8988T (cell line): ENCODE data around the gene REG4.
"Not testable (repeated sequence)": the region's sequence is repeated elsewhere in the genome, so short reads cannot be mapped to it uniquely, and the experiment has no call there.

Experiments used
- DNase-seq: peaks from one replicate; pipeline ENCODE4 v3.0.0; 2011

REG4 gene

DNA sequence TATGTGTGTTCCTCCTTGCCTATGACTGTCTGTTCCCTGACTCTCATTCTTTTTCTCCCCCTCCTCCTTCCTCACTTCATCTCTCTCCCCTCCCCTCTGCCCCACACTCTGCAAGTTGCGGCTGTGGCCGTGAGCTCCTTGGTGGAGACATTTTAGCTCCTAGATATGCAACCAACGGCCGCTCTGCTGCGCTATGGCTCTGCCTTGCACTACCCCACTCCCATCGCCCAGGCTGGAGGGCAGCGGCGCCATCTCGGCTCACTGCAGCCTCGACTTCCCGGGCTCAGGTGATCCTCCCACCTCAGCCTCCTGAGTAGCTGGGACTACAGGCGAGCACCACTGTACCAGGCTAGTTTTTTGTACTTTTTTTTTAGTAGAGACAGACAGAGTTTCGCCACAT is 5.5 kb downstream of the REG4 start:
- no peak for DNase-seq

DNA sequence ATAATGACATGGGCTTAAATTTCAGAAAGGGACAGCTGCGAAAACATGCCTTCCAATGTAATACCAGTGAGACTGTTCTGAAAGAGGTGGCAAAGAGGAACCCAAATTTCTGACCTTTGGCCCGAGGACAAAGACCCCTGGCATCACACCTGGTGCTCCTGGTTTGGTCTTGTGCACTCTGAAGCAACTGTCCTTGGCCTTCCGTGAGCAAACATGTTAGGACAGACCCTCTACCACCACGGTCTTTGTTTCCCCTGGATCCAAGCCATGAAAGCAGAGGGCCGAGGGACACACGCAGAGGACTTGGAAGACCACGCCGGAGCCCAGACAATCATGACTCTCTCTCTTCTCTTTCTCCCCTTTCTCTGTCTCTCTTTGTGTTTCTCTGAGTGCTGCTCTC is 6.0 kb downstream of the REG4 start:
- no peak for DNase-seq

DNA sequence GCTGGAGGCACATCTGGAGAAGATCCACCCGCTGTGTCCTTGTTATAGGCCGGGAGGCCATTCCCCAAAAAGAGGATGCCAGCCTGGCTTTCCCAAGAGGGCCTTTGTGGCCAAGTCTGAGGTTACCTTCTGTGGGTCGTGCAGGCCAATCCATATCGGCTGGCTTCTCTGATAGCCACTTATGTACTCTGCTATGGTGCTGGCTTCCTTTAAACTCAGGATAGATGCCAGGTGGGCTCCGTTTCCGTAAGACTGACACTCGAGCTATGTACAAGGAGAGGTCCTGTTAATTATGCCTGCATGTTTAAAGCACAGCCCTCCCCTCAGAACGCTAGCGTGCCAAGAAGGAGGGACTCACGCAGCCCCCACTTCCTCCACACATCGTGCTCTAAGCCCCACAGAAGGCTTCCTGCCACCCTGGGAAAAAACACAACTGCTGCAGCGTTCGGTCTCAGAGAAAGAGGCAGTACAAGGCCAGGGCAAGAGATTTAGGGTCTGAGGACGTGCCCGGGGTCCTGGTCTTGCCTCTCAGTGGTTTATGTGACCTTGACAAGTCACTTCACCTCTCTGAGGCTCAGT is 11.6 kb downstream of the REG4 start:
- DNase-seq = no peak

DNA sequence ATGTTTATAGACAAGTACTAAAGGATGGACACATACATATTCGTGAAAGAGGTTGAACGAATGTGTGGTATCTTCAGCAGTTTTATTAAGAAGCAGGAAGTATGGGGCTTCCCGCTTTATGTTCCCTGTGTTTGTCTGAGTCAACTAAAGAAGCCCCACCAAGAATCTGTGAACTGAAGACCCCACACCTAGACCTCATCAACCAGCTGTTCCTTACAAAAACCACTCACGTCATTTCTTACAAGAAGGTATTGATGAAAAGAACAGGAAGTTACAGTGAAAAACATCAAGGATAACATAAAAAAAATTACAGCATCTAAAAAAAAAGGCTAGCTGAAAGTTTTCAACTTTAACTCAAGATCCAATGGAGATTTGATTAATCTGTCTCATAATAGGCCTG is 12.3 kb downstream of the REG4 start:
- no peak for DNase-seq

DNA sequence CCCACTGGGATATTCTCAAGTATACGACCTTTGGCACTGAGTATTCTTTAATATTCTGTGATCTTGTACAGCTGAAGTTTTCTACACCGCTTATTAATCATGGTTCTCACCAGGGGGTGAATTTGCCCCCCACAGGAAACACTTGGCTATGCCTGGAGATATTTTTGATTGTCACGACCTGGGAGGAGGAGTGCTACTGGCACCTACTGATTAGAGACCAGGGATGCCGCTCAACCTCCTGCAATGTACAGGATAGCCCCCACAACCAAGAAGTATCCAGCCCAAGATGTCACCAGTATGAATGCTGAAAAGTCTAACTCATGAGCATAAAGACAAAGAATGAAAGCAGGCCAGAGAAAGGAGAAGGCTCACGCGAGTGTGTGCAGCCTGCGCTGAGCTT is 13.7 kb downstream of the REG4 start:
- no peak for DNase-seq

DNA sequence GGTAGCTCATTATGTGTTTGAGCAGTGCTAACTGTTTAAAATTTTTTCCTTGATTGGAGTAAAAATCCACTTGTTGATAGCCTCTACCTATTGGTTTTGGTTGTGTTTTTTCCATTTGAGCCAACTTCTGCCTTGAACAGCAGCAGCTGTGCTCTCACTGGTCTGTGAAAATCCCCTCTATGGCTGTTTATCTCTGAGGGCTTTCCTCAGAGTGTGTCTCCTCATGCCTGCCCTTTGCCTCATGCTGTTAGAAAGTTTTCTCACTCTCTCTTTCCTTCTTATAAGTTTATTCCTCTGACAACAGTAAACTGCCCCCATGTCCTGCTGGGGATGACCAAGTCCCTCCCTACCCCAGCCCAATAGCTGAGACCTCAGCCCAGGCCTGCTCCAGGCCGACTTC is 14.1 kb downstream of the REG4 start:
- no peak for DNase-seq

DNA sequence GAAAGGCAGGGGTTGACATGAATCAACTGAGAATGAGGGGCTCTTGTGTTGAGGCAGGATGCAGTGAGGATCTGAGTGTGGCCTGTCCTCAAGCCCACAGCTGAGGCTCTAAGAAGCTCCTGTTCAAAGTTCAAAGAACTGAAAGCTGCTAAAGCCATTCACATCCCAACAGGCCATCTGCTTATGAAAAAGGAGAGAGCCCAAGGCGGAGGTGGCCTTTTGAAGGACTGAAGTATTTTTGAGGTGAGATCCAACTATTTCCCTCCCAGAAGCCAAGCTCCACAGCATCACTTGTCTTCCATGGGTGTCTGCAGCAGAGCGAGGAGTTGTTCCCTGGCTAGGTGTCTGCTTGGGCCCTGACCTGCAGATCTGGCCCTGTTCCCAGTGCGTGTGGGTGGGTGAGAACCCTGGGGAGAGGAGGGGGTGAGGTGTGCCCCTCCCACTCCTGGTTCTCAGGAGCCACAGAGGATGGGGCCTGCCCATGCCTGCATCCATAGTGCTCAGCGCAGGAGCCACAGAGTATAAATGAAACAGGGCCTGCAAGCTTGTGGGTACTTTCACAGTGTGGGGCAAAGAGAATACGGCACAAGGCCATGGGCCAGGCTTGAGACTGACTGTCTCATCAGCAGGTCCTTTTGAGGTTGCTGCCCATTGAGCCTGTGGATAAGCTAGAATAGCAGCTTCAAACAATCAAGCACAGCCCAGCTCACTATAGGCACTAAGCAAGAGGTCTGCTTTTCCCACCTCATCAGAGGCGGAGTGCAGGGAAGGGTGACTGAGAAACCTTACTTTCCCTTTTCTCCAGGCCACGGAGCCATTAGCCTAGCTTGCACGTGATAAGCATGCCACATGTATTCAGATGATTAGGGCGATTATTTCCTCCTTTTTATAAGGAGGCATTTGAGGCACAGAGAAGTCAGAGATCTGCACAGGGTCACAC is 15.7 kb downstream of the REG4 start:
- DNase-seq = no peak

DNA sequence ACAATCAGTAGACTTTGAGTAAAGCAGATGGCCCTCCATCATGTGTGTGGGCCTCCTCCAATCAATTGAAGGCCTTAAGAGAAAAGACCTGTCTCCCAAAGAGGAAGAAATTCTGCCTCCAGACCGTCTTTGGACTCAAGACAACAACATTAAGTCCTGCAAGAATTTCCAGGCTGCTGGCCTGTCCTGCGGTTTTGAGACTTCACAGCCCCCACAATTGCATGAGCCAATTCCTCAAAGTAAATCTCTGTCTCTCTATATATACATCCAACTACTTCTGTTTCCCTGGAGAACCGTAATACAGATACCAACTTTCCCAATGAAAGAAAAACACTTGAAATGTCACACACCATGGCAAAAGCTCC is 16.4 kb downstream of the REG4 start:
- DNase-seq = no peak

DNA sequence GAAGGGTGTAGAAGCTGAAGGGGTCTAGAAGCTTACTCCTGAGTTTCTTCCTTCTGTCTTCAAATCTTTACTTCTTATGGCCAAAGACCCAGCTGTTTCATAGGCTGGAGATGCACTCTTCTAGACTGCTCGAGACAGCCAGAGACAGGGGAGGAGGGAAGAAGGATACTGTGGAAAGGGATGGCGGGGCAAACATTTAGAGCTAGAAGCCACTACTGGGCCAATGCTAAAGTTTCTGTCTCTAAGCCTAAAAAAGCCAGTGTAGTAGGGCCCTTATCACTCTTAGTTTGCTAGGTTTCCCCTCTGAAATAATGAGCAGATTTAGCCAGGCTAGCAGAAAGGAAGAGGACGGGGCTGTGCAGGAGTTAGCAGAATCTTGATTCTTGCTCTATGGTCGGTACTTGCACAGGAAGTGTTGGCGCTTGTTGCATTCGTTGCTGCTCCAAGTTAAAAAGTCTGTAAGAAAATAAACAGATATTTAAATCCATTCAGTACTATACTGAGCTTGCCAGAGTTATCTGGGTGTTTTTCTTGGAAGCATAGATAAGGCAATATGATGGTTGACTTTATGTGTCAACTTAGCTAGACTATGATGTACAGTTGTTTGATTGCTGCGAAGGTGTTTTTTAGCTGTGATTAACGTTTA is 16.9 kb downstream of the REG4 start:
- no peak for DNase-seq

DNA sequence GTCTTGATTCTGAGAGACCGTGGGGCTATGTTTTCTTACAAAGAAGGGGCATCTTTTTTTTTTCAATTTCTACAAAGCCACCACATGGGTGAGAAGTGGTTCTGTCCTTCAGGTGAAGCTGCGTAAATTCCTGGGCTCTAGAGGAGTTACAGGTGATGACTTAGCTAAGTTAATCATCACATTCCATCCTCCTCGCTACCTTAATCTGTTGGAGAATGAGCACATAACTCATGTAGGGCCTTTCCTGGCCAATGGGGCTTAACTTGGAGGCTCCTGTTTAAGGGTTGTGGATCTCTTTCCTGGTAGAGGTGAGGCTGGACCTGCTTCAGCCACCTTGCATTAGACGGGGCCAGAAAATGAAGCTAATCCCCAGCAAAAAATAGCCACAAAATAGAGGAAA is 19.9 kb downstream of the REG4 start:
- no peak for DNase-seq

DNA sequence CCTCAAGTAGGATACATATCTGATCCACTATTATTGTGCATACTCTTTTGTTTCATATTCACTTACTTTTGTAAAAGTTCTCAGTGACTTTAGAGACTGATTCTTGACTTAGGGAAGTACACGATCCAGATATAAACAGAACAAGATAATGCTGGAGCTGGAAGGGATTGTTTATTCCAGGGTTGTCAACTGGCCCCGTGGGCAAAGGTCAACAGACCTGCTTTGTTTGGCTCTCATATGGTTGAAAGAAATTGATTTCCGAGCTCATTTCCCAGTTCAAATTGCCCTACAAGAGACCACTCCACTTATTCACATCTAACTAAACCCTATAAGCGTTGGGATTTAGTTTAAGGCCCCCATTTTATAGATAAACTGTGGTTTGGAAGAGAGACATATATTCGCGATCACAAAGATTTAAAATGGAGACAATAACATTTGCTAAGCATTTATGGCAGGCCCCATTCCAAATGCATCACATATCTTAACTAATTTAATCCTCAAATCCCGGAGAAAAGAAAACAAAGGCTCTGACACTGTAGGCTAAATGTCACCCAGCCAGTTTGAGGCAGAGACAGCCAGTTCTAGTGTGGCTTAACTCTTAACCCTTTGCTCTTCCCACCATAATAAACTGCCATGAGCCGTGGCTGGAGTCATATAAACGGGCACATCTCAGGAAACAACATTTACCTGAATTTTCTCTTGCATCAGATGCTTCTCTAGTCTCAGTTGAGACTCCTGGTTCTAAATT is 20.6 kb downstream of the REG4 start:
- no peak for DNase-seq

DNA sequence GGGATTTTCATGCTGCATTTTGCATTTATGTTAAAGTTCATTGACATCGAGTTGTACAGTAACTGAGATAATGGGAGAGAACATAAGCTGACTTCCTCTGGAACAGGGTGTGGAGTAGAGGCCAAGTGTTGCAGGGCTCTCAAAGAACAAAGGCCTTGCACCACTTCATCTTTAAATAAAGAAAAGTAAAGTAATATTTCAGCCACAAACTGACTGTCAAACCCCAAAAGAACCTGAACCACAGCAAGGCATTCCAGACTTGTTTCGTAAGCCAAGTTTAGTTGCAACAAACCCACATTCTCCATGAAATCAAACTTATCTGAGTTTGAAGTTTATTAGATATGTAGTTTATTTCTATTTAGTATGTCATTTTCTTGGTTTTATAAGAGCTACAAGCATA is 23.5 kb downstream of the REG4 start:
- DNase-seq = no peak

DNA sequence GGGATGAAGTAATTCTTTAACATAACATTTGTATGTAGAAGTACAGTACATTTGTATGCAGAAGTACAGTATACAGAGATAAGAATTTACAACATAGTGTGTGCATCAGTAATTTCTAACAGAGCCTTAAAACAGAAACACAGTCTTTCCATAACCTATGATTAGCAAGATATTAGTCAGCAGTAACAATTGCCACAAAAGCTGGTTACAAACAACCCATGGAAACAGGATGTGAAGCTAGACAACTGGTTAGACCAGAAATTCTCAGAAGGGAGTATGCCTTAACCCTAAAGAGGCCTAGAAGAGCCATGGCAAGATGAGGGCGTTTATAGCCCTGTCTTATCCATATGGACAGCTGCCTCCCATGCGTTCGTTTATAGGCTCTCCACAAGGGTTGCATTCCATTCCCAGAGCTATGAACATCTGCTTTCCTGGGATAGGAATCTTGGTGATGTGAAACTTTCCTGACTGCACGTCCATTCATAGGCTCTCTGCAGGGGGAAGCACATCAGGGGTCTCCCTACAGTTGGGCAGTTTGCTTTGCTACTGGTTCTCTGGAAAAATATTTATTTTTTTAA is 24.7 kb downstream of the REG4 start:
- not testable (repeated sequence) for DNase-seq

DNA sequence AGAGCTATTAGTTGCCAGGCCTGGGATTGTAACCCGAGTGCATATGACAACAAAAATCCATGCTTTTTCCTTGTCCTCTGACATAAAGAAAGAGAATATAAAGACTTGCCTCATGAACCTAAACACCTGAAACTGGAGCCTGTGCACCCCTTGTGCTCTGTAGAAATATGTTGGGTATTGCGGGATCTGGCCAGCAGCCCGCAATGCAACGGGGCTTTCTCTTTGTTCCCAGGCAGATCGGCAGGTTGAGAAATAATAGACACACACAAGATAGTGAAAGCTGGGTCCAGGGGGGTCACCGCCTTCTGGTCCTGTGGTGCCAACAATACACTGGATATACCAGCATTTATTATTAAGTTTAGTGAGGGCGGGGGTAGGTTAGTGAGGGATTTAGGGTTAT is 25.2 kb downstream of the REG4 start:
- not testable (repeated sequence) for DNase-seq

DNA sequence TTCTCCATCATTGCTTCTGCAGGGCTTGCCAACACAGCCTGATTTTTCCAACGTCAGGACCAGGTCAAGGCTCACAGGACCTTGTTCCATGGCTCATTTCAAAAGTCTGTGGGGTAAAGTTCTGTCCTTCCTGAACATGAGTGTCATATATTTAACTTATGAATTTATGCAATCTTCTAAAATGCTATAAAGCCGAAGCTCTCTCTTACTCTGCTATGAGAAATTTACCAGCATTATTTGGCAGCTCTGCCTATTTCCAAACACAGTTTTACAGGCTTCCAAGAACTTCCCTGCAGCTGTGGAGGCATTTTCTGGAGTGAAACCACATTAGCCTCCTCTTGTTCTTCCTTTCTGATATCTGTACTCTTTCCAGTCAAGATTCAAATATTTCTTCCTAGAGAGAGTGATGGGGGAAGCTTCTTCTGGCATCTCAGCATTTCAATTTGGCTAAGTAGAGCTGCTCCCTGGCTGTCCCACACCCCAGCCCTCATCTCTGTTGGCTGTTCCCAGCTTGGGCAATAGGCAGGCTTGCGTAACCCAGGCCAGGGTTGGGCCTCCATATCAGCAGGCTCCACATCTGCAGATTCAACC is 27.0 kb downstream of the REG4 start:
- no peak for DNase-seq

DNA sequence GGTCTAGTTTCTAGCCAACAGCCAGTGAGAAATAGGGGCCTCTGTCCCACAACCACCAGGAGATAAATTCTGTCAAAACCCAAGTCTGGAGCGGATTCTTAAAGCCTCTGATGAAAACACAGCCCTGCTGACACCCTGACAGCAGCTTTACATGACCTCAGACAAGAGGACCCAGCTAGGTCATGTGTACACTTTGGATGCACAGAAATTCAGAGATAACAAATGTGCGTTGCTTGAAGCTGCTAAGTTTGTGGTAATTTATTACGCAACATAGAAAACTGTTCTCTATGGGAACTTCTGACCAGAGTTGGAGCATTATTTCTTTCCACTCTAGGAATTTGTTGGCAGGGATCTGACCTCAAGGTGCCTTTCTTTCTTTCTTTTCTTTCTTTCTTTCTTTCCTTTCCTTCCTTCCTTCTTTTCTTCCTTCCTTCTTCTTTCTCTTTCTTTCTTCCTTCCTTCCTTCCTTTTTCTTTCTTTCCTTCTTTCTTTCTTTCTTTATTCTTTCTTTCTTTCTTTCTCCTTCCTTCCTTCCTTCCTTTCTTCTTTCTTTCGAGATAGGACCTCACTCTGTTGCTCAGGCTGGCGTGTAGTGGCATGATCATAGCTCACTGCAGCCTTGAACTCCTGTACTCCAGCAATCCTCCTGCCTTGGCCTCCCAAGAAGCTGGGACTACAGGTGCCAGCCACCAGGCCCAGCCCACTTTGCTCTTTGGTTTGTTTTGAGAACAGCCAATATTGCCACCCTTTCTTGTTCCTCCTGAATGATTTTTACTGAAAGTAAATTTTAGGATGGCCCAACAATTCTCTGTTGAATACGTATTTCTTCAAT is 27.7 kb downstream of the REG4 start:
- no peak for DNase-seq

DNA sequence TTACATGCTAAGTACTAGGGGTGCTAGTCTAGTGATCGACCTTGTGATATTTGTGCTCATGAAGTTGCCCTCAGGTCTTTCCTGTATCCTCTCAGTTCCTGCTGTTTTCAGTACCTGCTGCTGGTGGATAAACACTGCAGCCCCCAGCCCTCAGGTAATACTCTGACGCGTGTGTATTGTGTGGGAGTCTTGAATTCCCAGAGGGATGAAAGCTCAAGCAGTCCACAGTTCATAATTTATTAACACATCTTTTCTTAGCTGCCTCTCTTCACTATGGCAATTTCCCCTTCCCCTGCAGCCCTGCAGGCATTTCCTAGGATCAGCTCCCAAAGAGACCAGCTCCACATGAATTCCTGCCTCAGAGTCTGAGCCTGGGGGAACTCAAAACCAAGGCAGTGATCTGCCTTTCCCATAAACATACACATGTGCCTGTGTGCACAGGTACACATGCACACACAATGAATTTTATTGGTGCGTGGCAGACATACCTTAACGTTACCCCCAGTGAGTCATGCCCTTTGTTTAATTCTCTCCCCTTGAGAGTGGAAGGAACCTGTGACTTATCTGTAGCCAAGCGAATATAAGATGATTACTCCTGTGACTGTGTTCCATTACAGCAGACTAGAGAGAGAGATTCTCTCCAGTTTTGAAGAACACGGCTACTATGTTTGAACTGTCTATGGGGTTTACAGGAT is 28.5 kb downstream of the REG4 start:
- no peak for DNase-seq

DNA sequence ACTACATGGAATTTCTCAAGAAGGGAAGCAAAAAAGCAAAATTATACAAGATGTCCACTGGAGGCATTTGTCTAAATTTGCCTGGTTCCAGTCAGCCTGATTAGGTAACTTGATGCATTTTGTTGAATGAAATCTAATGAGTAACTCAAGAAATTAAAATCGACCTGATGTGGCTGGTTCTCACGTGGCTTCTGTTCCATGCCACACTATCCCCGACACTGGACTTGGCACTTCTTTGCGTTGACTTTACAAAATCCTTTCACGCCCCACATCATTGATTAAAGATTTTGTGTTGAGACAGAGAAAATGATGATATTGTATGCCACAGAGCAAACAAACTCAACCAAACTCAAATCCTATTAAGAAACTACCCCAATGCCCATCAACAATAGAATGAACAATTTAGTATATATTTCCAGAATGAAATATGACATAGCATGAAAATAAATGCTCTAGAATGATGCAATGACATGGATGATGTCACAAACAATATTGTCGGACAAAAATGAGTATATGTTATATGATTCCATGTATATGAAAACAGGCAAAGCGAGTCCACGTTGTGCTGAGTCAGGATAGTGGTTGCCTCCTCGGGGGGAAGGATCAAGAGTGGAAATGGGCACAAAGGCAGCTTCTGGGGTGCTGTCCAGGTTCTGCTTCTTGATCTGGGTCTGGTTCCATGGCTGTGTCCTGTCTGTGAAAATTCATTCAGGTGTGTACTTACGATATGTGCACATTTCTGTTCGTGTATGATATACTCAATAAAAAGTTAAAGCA is 29.6 kb downstream of the REG4 start:
- no peak for DNase-seq

DNA sequence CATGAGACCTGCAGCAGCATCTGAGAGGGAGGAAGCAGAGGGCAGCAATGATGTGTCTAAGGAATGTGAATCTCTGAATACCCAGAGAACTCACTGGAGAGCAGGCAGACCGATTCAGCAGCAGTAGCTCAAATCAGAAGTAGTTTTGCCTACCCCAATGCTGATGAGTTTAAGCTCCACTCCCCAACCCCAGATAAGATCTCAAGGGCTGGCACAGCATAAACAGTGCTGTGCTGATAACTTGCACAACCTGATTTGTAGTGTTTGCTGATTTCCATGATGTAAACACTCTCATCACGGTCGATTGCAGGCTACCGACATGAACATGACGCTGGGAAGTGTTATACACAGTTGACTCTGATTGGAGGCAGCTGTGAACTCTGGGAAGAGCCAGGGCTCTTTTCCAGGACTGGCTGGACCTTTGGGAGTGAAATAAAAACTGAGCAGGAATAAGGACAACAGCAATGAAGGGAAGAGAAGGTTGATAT is 31.3 kb downstream of the REG4 start:
- DNase-seq = no peak
